ENCODE measurements around the gene SOX8.

SOX8 gene

GRCh38 chr16:981695-982144, at the start of gene SOX8:
Gene SOX8 (plus strand): TSS chr16:981770. CDS start chr16:981923, 153 bp downstream.
- Histone ChIP-seq H3K9ac (ENCODE audit: insufficient read length, low read depth) (peak within 1 kb of the TSS; percentile 82), H3K4me3 (ENCODE audit: insufficient read length, low read depth) (peak within 1 kb of the TSS; percentile 58)

GRCh38 chr16:932831-933330, 48.7 kb upstream of the SOX8 start:
- no peak for TF ChIP-seq SUZ12 (IDR thresholded peaks at IDR 0.05; ENCODE audit: extremely low read depth, insufficient read depth, insufficient read length)
- TF ChIP-seq YY1 (IDR thresholded peaks at IDR 0.05; ENCODE audit: insufficient read depth, insufficient read length): no peak
- TF ChIP-seq ZNF274 (IDR thresholded peaks at IDR 0.05; ENCODE audit: low read depth, low read length): no peak
- H3K4me1 ChIP-seq (ENCODE audit: insufficient read depth, insufficient read length): peaks cover 22% of the 10 kb centered on the region
- H3K4me3 ChIP-seq (ENCODE audit: insufficient read length, low read depth): no peak overlapping the region
- peaks cover 6% of the 10 kb centered on the region for H3K36me3 ChIP-seq (ENCODE audit: insufficient read depth, insufficient read length, low read length)
- no peak for DNase-seq (ENCODE audit: low read depth, low spot score)
- no peaks in the 10 kb centered on the region for H3K9me3 ChIP-seq (ENCODE audit: insufficient read depth, low read length)
- H3K9ac ChIP-seq (ENCODE audit: insufficient read length, low read depth): no peak overlapping the region
- no peaks in the 10 kb centered on the region for H3K27me3 ChIP-seq (ENCODE audit: insufficient read depth, insufficient read length)

More at GRCh38 chr16:981695-982144, at the start of gene SOX8:
- no peak for TF ChIP-seq YY1 (IDR thresholded peaks at IDR 0.05; ENCODE audit: insufficient read depth, insufficient read length)
- no peak for TF ChIP-seq ZNF274 (IDR thresholded peaks at IDR 0.05; ENCODE audit: low read depth, low read length)
- TF ChIP-seq SUZ12 (IDR thresholded peaks at IDR 0.05; ENCODE audit: extremely low read depth, insufficient read depth, insufficient read length): no peak
- H3K4me1 ChIP-seq (ENCODE audit: insufficient read depth, insufficient read length): peaks cover 18% of the 10 kb centered on the region
- no peaks in the 10 kb centered on the region for H3K36me3 ChIP-seq (ENCODE audit: insufficient read depth, insufficient read length, low read length)
- no peak for DNase-seq (ENCODE audit: low read depth, low spot score)
- H3K9me3 ChIP-seq (ENCODE audit: insufficient read depth, low read length): no peaks in the 10 kb centered on the region
- H3K27me3 ChIP-seq (ENCODE audit: insufficient read depth, insufficient read length): peaks cover 56% of the 10 kb centered on the region

- H3K27me3 ChIP-seq (ENCODE audit: insufficient read depth, insufficient read length): no peaks in the 10 kb centered on the region
- H3K9ac ChIP-seq (ENCODE audit: insufficient read length, low read depth): no peak overlapping the region
These were observed 48.0 kb upstream of the SOX8 start for GRCh38 chr16:933581-933980.

GRCh38 chr16:934178-934577, 47.4 kb upstream of the SOX8 start:
- TF ChIP-seq SUZ12 (IDR thresholded peaks at IDR 0.05; ENCODE audit: extremely low read depth, insufficient read depth, insufficient read length) (no peak), ZNF274 (IDR thresholded peaks at IDR 0.05; ENCODE audit: low read depth, low read length) (no peak), YY1 (IDR thresholded peaks at IDR 0.05; ENCODE audit: insufficient read depth, insufficient read length) (no peak)
- no peaks in the 10 kb centered on the region for H3K9me3 ChIP-seq (ENCODE audit: insufficient read depth, low read length)

More at GRCh38 chr16:933581-933980, 48.0 kb upstream of the SOX8 start:
- no peak overlapping the region for H3K4me3 ChIP-seq (ENCODE audit: insufficient read length, low read depth)
- H3K36me3 ChIP-seq (ENCODE audit: insufficient read depth, insufficient read length, low read length): peaks cover 6% of the 10 kb centered on the region
- H3K4me1 ChIP-seq (ENCODE audit: insufficient read depth, insufficient read length): peaks cover 22% of the 10 kb centered on the region
- TF ChIP-seq YY1 (IDR thresholded peaks at IDR 0.05; ENCODE audit: insufficient read depth, insufficient read length): no peak
- no peak for TF ChIP-seq SUZ12 (IDR thresholded peaks at IDR 0.05; ENCODE audit: extremely low read depth, insufficient read depth, insufficient read length)
- no peak for TF ChIP-seq ZNF274 (IDR thresholded peaks at IDR 0.05; ENCODE audit: low read depth, low read length)
- DNase-seq (ENCODE audit: low read depth, low spot score): no peak
- H3K9me3 ChIP-seq (ENCODE audit: insufficient read depth, low read length): no peaks in the 10 kb centered on the region

GRCh38 chr16:935684-936083, 45.9 kb upstream of the SOX8 start:
- Histone ChIP-seq H3K4me1 (ENCODE audit: insufficient read depth, insufficient read length) (peaks cover 10% of the 10 kb centered on the region), H3K9me3 (ENCODE audit: insufficient read depth, low read length) (no peaks in the 10 kb centered on the region), H3K4me3 (ENCODE audit: insufficient read length, low read depth) (no peak overlapping the region), H3K9ac (ENCODE audit: insufficient read length, low read depth) (no peak overlapping the region), H3K36me3 (ENCODE audit: insufficient read depth, insufficient read length, low read length) (peaks cover 6% of the 10 kb centered on the region), H3K27me3 (ENCODE audit: insufficient read depth, insufficient read length) (no peaks in the 10 kb centered on the region)
- TF ChIP-seq SUZ12 (IDR thresholded peaks at IDR 0.05; ENCODE audit: extremely low read depth, insufficient read depth, insufficient read length): no peak
- TF ChIP-seq ZNF274 (IDR thresholded peaks at IDR 0.05; ENCODE audit: low read depth, low read length): no peak
- TF ChIP-seq YY1 (IDR thresholded peaks at IDR 0.05; ENCODE audit: insufficient read depth, insufficient read length): no peak
- no peak for DNase-seq (ENCODE audit: low read depth, low spot score)

More at GRCh38 chr16:934178-934577, 47.4 kb upstream of the SOX8 start:
- Histone ChIP-seq H3K4me1 (ENCODE audit: insufficient read depth, insufficient read length) (peaks cover 21% of the 10 kb centered on the region), H3K36me3 (ENCODE audit: insufficient read depth, insufficient read length, low read length) (peaks cover 6% of the 10 kb centered on the region), H3K27me3 (ENCODE audit: insufficient read depth, insufficient read length) (no peaks in the 10 kb centered on the region), H3K9ac (ENCODE audit: insufficient read length, low read depth) (no peak overlapping the region), H3K4me3 (ENCODE audit: insufficient read length, low read depth) (no peak overlapping the region)
- no peak for DNase-seq (ENCODE audit: low read depth, low spot score)

- H3K9me3 ChIP-seq (ENCODE audit: insufficient read depth, low read length): peaks cover 16% of the 10 kb centered on the region
- peaks cover 9% of the 10 kb centered on the region for H3K36me3 ChIP-seq (ENCODE audit: insufficient read depth, insufficient read length, low read length)
- no peak overlapping the region for H3K9ac ChIP-seq (ENCODE audit: insufficient read length, low read depth)
- H3K4me1 ChIP-seq (ENCODE audit: insufficient read depth, insufficient read length): peaks cover 3% of the 10 kb centered on the region
- no peaks in the 10 kb centered on the region for H3K27me3 ChIP-seq (ENCODE audit: insufficient read depth, insufficient read length)
- no peak for DNase-seq (ENCODE audit: low read depth, low spot score)
- no peak for TF ChIP-seq SUZ12 (IDR thresholded peaks at IDR 0.05; ENCODE audit: extremely low read depth, insufficient read depth, insufficient read length)
- TF ChIP-seq YY1 (IDR thresholded peaks at IDR 0.05; ENCODE audit: insufficient read depth, insufficient read length): no peak
- no peak for TF ChIP-seq ZNF274 (IDR thresholded peaks at IDR 0.05; ENCODE audit: low read depth, low read length)
- no peak overlapping the region for H3K4me3 ChIP-seq (ENCODE audit: insufficient read length, low read depth)
These were observed 44.3 kb upstream of the SOX8 start for GRCh38 chr16:937311-937710.

GRCh38 chr16:937723-938122, 43.8 kb upstream of the SOX8 start:
- TF ChIP-seq ZNF274 (IDR thresholded peaks at IDR 0.05; ENCODE audit: low read depth, low read length) (no peak), YY1 (IDR thresholded peaks at IDR 0.05; ENCODE audit: insufficient read depth, insufficient read length) (no peak)
- H3K27me3 ChIP-seq (ENCODE audit: insufficient read depth, insufficient read length): no peaks in the 10 kb centered on the region
- peaks cover 20% of the 10 kb centered on the region for H3K9me3 ChIP-seq (ENCODE audit: insufficient read depth, low read length)
- H3K9ac ChIP-seq (ENCODE audit: insufficient read length, low read depth): no peak overlapping the region
- no peak for DNase-seq (ENCODE audit: low read depth, low spot score)
- peaks cover 9% of the 10 kb centered on the region for H3K36me3 ChIP-seq (ENCODE audit: insufficient read depth, insufficient read length, low read length)
- no peak overlapping the region for H3K4me3 ChIP-seq (ENCODE audit: insufficient read length, low read depth)
- peaks cover 3% of the 10 kb centered on the region for H3K4me1 ChIP-seq (ENCODE audit: insufficient read depth, insufficient read length)
